Islet of Langerhans (tissue), 1 donor: ENCODE data around the gene LACC1.

ENCODE experiments used
- FAIRE-seq: peaks from one replicate; lab custom pipeline; 2011; peaks lifted over from hg19 to GRCh38; lab: Jason Lieb, UNC

The LACC1 gene

GRCh38 chr13:43884222-43884621 is 4.5 kb downstream of the LACC1 start:
- no peak for FAIRE-seq

- no peak for FAIRE-seq
Measured at GRCh38 chr13:43894438-43894837, 14.7 kb downstream of the LACC1 start.

- FAIRE-seq = no peak
Measured at GRCh38 chr13:43895940-43896339, 16.2 kb downstream of the LACC1 start.

GRCh38 chr13:43905435-43906031 is 25.8 kb downstream of the LACC1 start:
- peak; percentile 100 for FAIRE-seq

- peak; percentile 99 for FAIRE-seq
Measured at GRCh38 chr13:43908156-43909126, 28.7 kb downstream of the LACC1 start.

GRCh38 chr13:43910856-43911255 is 31.2 kb downstream of the LACC1 start:
- FAIRE-seq = peak; percentile 64

- no peak for FAIRE-seq
Measured at GRCh38 chr13:43911278-43911677, 31.6 kb downstream of the LACC1 start.

- FAIRE-seq = peak; percentile 71
Measured at GRCh38 chr13:43911871-43912270, 32.2 kb downstream of the LACC1 start.

GRCh38 chr13:43915451-43915850 is 35.7 kb downstream of the LACC1 start:
- no peak for FAIRE-seq

GRCh38 chr13:43916828-43917227 is 37.1 kb downstream of the LACC1 start:
- FAIRE-seq = no peak

GRCh38 chr13:43918636-43919035 is 38.9 kb downstream of the LACC1 start:
- no peak for FAIRE-seq

- no peak for FAIRE-seq
Measured at GRCh38 chr13:43920965-43921674, 41.4 kb downstream of the LACC1 start.

GRCh38 chr13:43924549-43925245 is 45.0 kb downstream of the LACC1 start:
- FAIRE-seq = no peak

GRCh38 chr13:43929947-43930346 is 50.2 kb downstream of the LACC1 start:
- no peak for FAIRE-seq

GRCh38 chr13:43933378-43933777 is 53.7 kb downstream of the LACC1 start:
- no peak for FAIRE-seq

- FAIRE-seq = no peak
Measured at GRCh38 chr13:43934273-43934672, 54.6 kb downstream of the LACC1 start.

- no peak for FAIRE-seq
Measured at GRCh38 chr13:43935878-43936277, 56.2 kb downstream of the LACC1 start.

- peak; percentile 96 for FAIRE-seq
Measured at GRCh38 chr13:43936647-43937046, 56.9 kb downstream of the LACC1 start.

- FAIRE-seq = no peak
Measured at GRCh38 chr13:43937839-43938238, 58.1 kb downstream of the LACC1 start.

- FAIRE-seq = no peak
Measured at GRCh38 chr13:43938449-43938848, 58.7 kb downstream of the LACC1 start.

GRCh38 chr13:43939086-43939485 is 59.4 kb downstream of the LACC1 start:
- no peak for FAIRE-seq

GRCh38 chr13:43942286-43942685 is 62.6 kb downstream of the LACC1 start:
- FAIRE-seq = no peak
